ENCODE data around the gene MYPOP. TPM values are rescaled to one million over a fixed set of nuclear protein-coding genes. Genes with fewer than 3 reads are reported as not detected.

The MYPOP gene
- total RNA-seq, 1 donor from 2014 or later, result 9.0 TPM

- Mint-ChIP-seq H3K4me1 (ENCODE audit: unreplicated experiment) (peaks cover 35% of the 10 kb centered on the region), H3K27me3 (ENCODE audit: unreplicated experiment) (peaks cover 15% of the 10 kb centered on the region), H3K27ac (ENCODE audit: unreplicated experiment) (peak overlapping the region; percentile 94), H3K4me3 (ENCODE audit: unreplicated experiment) (peak overlapping the region; percentile 74), H3K9me3 (ENCODE audit: unreplicated experiment) (no peaks in the 10 kb centered on the region), H3K36me3 (ENCODE audit: low read depth, unreplicated experiment) (peaks cover 54% of the 10 kb centered on the region)
- no peak for DNase-seq (ENCODE audit: low spot score)
- no peak for TF ChIP-seq CTCF (IDR thresholded peaks at IDR 0.05; ENCODE audit: unreplicated experiment)
Observed at GRCh38 chr19:45938733-45939319, 36.4 kb upstream of the MYPOP start.

DNA sequence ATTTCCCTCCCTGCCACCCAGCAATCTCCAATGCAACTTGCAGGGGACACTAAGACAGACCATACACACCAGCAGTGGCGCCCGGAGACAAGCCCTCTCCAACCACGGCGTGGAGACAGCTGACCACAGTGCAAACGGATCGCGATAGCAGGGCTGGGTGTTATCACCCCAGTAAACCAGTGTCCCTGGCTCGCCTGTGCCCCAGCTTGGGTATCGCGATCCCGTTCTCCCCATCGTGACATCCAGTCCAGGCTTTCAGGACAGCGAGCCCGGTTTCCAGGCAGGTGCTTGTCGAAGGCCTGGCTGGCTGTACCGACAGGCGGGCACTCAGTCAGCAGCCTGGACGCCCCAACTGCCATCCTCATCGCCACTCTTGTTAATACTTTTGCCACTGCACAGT, 32.9 kb upstream of the MYPOP start:
- peak overlapping the region; percentile 51 for H3K4me3 Mint-ChIP-seq (ENCODE audit: unreplicated experiment)
- no peak for TF ChIP-seq CTCF (IDR thresholded peaks at IDR 0.05; ENCODE audit: unreplicated experiment)

DNA sequence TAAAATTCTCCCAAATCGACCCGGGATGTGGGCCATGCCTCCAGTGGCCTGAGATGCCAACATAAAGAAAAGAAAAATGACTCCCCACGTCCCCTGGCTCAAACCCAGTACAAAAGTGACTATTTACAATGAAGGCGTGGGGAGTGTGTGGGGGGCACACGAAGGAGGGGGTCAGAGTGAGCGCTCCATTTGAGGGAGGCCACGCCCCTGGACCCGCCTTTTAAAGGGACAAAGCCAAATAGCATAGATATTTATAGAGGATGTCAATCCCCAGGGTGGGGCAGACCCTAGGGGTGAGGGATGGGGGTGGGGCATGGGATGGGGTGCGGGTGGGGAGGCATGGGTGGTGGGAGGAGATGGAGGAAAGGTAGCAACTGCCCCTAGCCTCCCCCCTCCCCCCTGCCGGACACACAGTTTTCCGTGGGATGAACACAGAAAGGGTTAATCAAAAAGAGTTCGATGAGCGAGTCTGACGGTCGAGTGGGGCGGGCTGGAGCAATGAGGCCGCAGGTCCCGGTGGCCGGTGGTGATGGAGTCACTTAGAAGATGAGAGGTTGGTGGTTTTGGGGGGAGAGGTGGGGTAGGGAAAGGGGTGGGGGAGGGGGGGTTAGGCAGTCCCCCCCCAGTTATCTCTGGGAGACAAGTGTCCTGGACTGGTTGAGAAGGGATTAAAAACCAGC, 32.3 kb upstream of the MYPOP start:
- Mint-ChIP-seq H3K4me3 (ENCODE audit: unreplicated experiment) (no peak overlapping the region), H3K27me3 (ENCODE audit: unreplicated experiment) (peaks cover 16% of the 10 kb centered on the region), H3K4me1 (ENCODE audit: unreplicated experiment) (peaks cover 37% of the 10 kb centered on the region), H3K9me3 (ENCODE audit: unreplicated experiment) (no peaks in the 10 kb centered on the region), H3K27ac (ENCODE audit: unreplicated experiment) (no peak overlapping the region), H3K36me3 (ENCODE audit: low read depth, unreplicated experiment) (peaks cover 41% of the 10 kb centered on the region)
- DNase-seq (ENCODE audit: low spot score), result no peak
- no peak for TF ChIP-seq CTCF (IDR thresholded peaks at IDR 0.05; ENCODE audit: unreplicated experiment)

More for the DNA sequence above, 32.9 kb upstream of the MYPOP start:
- Mint-ChIP-seq H3K27ac (ENCODE audit: unreplicated experiment) (peak overlapping the region; percentile 74), H3K4me1 (ENCODE audit: unreplicated experiment) (peaks cover 37% of the 10 kb centered on the region), H3K36me3 (ENCODE audit: low read depth, unreplicated experiment) (peaks cover 42% of the 10 kb centered on the region), H3K9me3 (ENCODE audit: unreplicated experiment) (no peaks in the 10 kb centered on the region), H3K27me3 (ENCODE audit: unreplicated experiment) (peaks cover 13% of the 10 kb centered on the region)
- DNase-seq (ENCODE audit: low spot score), result no peak

- no peak overlapping the region for H3K27ac Mint-ChIP-seq (ENCODE audit: unreplicated experiment)
- H3K36me3 Mint-ChIP-seq (ENCODE audit: low read depth, unreplicated experiment), result peaks cover 32% of the 10 kb centered on the region
- H3K4me3 Mint-ChIP-seq (ENCODE audit: unreplicated experiment), result no peak overlapping the region
- DNase-seq (ENCODE audit: low spot score), result no peak
- no peaks in the 10 kb centered on the region for H3K9me3 Mint-ChIP-seq (ENCODE audit: unreplicated experiment)
- peaks cover 13% of the 10 kb centered on the region for H3K27me3 Mint-ChIP-seq (ENCODE audit: unreplicated experiment)
- peaks cover 32% of the 10 kb centered on the region for H3K4me1 Mint-ChIP-seq (ENCODE audit: unreplicated experiment)
- TF ChIP-seq CTCF (IDR thresholded peaks at IDR 0.05; ENCODE audit: unreplicated experiment), result no peak
Observed at GRCh38 chr19:45933759-45934158, 31.3 kb upstream of the MYPOP start.

GRCh38 chr19:45931055-45931454, 28.6 kb upstream of the MYPOP start:
- no peak overlapping the region for H3K4me3 Mint-ChIP-seq (ENCODE audit: unreplicated experiment)
- H3K4me1 Mint-ChIP-seq (ENCODE audit: unreplicated experiment), result peaks cover 17% of the 10 kb centered on the region
- no peak for TF ChIP-seq CTCF (IDR thresholded peaks at IDR 0.05; ENCODE audit: unreplicated experiment)
- peaks cover 15% of the 10 kb centered on the region for H3K27me3 Mint-ChIP-seq (ENCODE audit: unreplicated experiment)
- peaks cover 8% of the 10 kb centered on the region for H3K36me3 Mint-ChIP-seq (ENCODE audit: low read depth, unreplicated experiment)
- H3K27ac Mint-ChIP-seq (ENCODE audit: unreplicated experiment), result no peak overlapping the region
- no peaks in the 10 kb centered on the region for H3K9me3 Mint-ChIP-seq (ENCODE audit: unreplicated experiment)
- DNase-seq (ENCODE audit: low spot score), result no peak
